IMR-90 (cell line): ENCODE data around the gene TNNC2. TPM values are rescaled to one million over a fixed set of nuclear protein-coding genes. Genes with fewer than 3 reads are reported as not detected.

Experiments
- ATAC-seq: fragments of 200-7000 bp; cut with Tn5 transposase; 2 replicates; pipeline ENCODE4 v1.9.1; 2020; ENCODE audit warnings: low read depth, mild to moderate bottlenecking, moderate library complexity
- BruUV-seq: library from RNA; stranded (reverse); fragments of 400-500 nt; replicated peaks from 2 replicates; lab custom pipeline; 2021; lab: Mats Ljungman, UMichigan
- CTCF ChIA-PET: fragments of 300-600 bp; formaldehyde crosslinking; extraction: SDS; loops from one replicate; lab custom pipeline; 2021; ENCODE audit warnings: antibody characterized with exemption; lab: Yijun Ruan, JAX
- POLR2A ChIA-PET: fragments of 300-600 bp; sonication (Branson Sonifier 250); formaldehyde crosslinking; loops from one replicate; lab custom pipeline; 2022; ENCODE audit warnings: antibody characterized with exemption; ENCODE audit not compliant: unreplicated experiment; lab: Charles Lee
- DNase-seq: peaks from one replicate; pipeline ENCODE4 v3.0.0; 2013
- H2AFZ ChIP-seq: replicated peaks from 2 replicates; pipeline ENCODE3; 2013; ENCODE audit warnings: low read length, mild to moderate bottlenecking; ENCODE audit not compliant: poor library complexity
- H2AK5ac ChIP-seq: 2 replicates; pipeline ENCODE4 v1.6.1; 2013; ENCODE audit warnings: low read depth, low read length, inconsistent platforms
- H2AK9ac ChIP-seq: replicated peaks from 2 replicates; pipeline ENCODE3; 2013; ENCODE audit warnings: mild to moderate bottlenecking, low read depth, low read length, moderate library complexity; ENCODE audit not compliant: poor library complexity
- H2BK120ac ChIP-seq: 2 replicates; pipeline ENCODE4 v1.6.1; 2013; ENCODE audit warnings: low read depth, low read length, inconsistent platforms
- H2BK15ac ChIP-seq: 3 replicates; pipeline ENCODE4 v1.6.1; 2013; ENCODE audit warnings: low read depth, low read length, inconsistent platforms
- H2BK20ac ChIP-seq: 2 replicates; pipeline ENCODE4 v1.6.1; 2013; ENCODE audit warnings: low read depth, mild to moderate bottlenecking, inconsistent platforms, low read length, moderate library complexity
- H2BK5ac ChIP-seq: 2 replicates; pipeline ENCODE4 v1.6.1; 2013; ENCODE audit warnings: mild to moderate bottlenecking, low read depth, low read length, inconsistent platforms; ENCODE audit not compliant: poor library complexity, severe bottlenecking
- H3K14ac ChIP-seq: replicated peaks from 2 replicates; pipeline ENCODE4 v1.6.1; 2013; ENCODE audit warnings: low read depth, low read length, inconsistent platforms
- H3K18ac ChIP-seq: 2 replicates; pipeline ENCODE4 v1.6.1; 2013; ENCODE audit warnings: low read depth, low read length, control low read depth
- H3K23ac ChIP-seq: 2 replicates; pipeline ENCODE4 v1.6.1; 2013; ENCODE audit warnings: low read depth, low read length, inconsistent platforms
- H3K27ac ChIP-seq: 2 replicates; pipeline ENCODE4 v1.5.1; 2013; ENCODE audit warnings: mild to moderate bottlenecking, control low read depth, low read length; ENCODE audit not compliant: insufficient read depth
- H3K27me3 ChIP-seq: 2 replicates; pipeline ENCODE4 v1.6.1; 2013; ENCODE audit warnings: low read length; ENCODE audit not compliant: control insufficient read depth, insufficient read depth
- H3K36me3 ChIP-seq: 2 replicates; pipeline ENCODE4 v1.6.1; 2013; ENCODE audit warnings: low read length, mixed read lengths; ENCODE audit not compliant: control insufficient read depth, insufficient read depth
- H3K4ac ChIP-seq: 2 replicates; pipeline ENCODE4 v1.6.1; 2013; ENCODE audit warnings: low read depth, low read length, inconsistent platforms
- H3K4me1 ChIP-seq: 2 replicates; pipeline ENCODE4 v1.6.1; 2013; ENCODE audit warnings: low read length, mixed read lengths; ENCODE audit not compliant: control insufficient read depth, insufficient read depth
- H3K4me2 ChIP-seq: 2 replicates; pipeline ENCODE4 v1.6.1; 2013; ENCODE audit warnings: low read depth, mild to moderate bottlenecking, control low read depth, low read length, moderate library complexity
- H3K4me3 ChIP-seq: 2 replicates; pipeline ENCODE4 v1.5.1; 2013; ENCODE audit warnings: low read depth, mild to moderate bottlenecking, control low read depth, low read length, moderate library complexity; ENCODE audit not compliant: insufficient read depth
- H3K56ac ChIP-seq: 2 replicates; pipeline ENCODE4 v1.6.1; 2013; ENCODE audit warnings: low read length, inconsistent platforms; ENCODE audit not compliant: insufficient read depth; ENCODE audit errors: extremely low read depth
- H3K79me1 ChIP-seq, 2 experiments: 2 replicates each; pipeline ENCODE4 v1.6.1; 2013; ENCODE audit warnings: low read length in 2 of 2, inconsistent platforms in 1 of 2, low read depth in 1 of 2
- H3K9ac ChIP-seq: 2 replicates; pipeline ENCODE4 v1.6.1; 2013; ENCODE audit warnings: low read depth, low read length, control low read depth
- H3K9me1 ChIP-seq: 2 replicates; pipeline ENCODE4 v1.6.1; 2013; ENCODE audit warnings: low read length, inconsistent platforms; ENCODE audit not compliant: insufficient read depth
- H3K9me3 ChIP-seq: 2 replicates; pipeline ENCODE4 v1.6.1; 2013; ENCODE audit warnings: low read length; ENCODE audit not compliant: control insufficient read depth, insufficient read depth
- H4K20me1 ChIP-seq: 2 replicates; pipeline ENCODE4 v1.6.1; 2013; ENCODE audit warnings: low read length, inconsistent platforms; ENCODE audit not compliant: insufficient read depth
- H4K5ac ChIP-seq: 2 replicates; pipeline ENCODE4 v1.6.1; 2013; ENCODE audit warnings: mild to moderate bottlenecking, low read depth, low read length, control low read depth
- H4K8ac ChIP-seq, 2 experiments: 2 replicates each; pipeline ENCODE4 v1.6.1; 2013; ENCODE audit warnings: low read depth in 2 of 2, low read length in 2 of 2, control low read depth in 1 of 2, inconsistent platforms in 1 of 2
- H4K91ac ChIP-seq: 2 replicates; pipeline ENCODE4 v1.6.1; 2013; ENCODE audit warnings: low read depth, low read length, inconsistent platforms; ENCODE audit not compliant: insufficient read depth
- BHLHE40 ChIP-seq: fragments of 150-350 bp; IDR thresholded peaks from 2 replicates; pipeline ENCODE4 v1.6.1; 2016; ENCODE audit warnings: mild to moderate bottlenecking, low read depth, low read length
- CEBPB ChIP-seq: IDR thresholded peaks from 2 replicates; pipeline ENCODE4 v1.6.1; 2012; ENCODE audit warnings: low read depth, low read length, improper control_type of control experiment
- CHD1 ChIP-seq: IDR thresholded peaks from 2 replicates; pipeline ENCODE4 v1.6.1; 2012; ENCODE audit warnings: low read depth, low read length, improper control_type of control experiment
- FOS ChIP-seq: fragments of 150-350 bp; IDR thresholded peaks from 2 replicates; pipeline ENCODE4 v1.6.1; 2016; ENCODE audit warnings: low read depth, low read length
- MXI1 ChIP-seq: IDR thresholded peaks from 2 replicates; pipeline ENCODE4 v1.6.1; 2012; ENCODE audit warnings: low read depth, mild to moderate bottlenecking, low read length, moderate library complexity, borderline replicate concordance
- NFE2L2 ChIP-seq: fragments of 150-350 bp; IDR thresholded peaks from 2 replicates; pipeline ENCODE4 v1.6.1; 2016; ENCODE audit warnings: low read depth, mild to moderate bottlenecking, low read length
- POLR2A ChIP-seq: IDR thresholded peaks from 2 replicates; pipeline ENCODE4 v1.6.1; 2012; ENCODE audit warnings: mild to moderate bottlenecking, low read depth, low read length
- RAD21 ChIP-seq: IDR thresholded peaks from 2 replicates; pipeline ENCODE4 v1.6.1; 2012; ENCODE audit warnings: low read length, improper control_type of control experiment
- RCOR1 ChIP-seq: IDR thresholded peaks from 2 replicates; pipeline ENCODE4 v1.6.1; 2012; ENCODE audit warnings: mild to moderate bottlenecking, low read length, improper control_type of control experiment; ENCODE audit not compliant: insufficient replicate concordance
- RFX5 ChIP-seq: IDR thresholded peaks from 2 replicates; pipeline ENCODE4 v1.8.0; 2012; ENCODE audit warnings: low read depth, mild to moderate bottlenecking, low read length, moderate library complexity
- WGBS, 2 experiments: methylation state at CpG; one replicate each; pipeline versions ENCODE4 v1.1.5 to v1.1.7; 2013; ENCODE audit warnings: missing lambda C conversion rate in 2 of 2; ENCODE audit not compliant: insufficient read length in 1 of 2; ENCODE audit errors: extremely low coverage in 2 of 2; 5-methylcytosine and 5-hydroxymethylcytosine counted together
- dilution Hi-C: fragments of 300-500 bp; cut with HindIII; formaldehyde crosslinking; loops from one replicate; pipeline ENCODE4 v1.14.3; 2018; ENCODE audit warnings: low sequenced_read_pairs; ENCODE audit not compliant: unreplicated experiment
- in situ Hi-C: fragments of 300-500 bp; cut with MboI; formaldehyde crosslinking; loops from 3 replicates; pipeline ENCODE4 v1.14.3; 2019; ENCODE audit warnings: low sequenced_read_pairs, inconsistent platforms, mixed read lengths
- intact Hi-C: fragments of 100-400 bp; cut with micrococcal nuclease; formaldehyde crosslinking; loops from 2 replicates; pipeline ENCODE4 v1.10.0; 2022
- polyA plus RNA-seq, 3 experiments: library from polyadenylated mRNA; depleted of rRNA; stranded (reverse); fragments of >200 nt; gene quantifications; 2 replicates each; pipeline ENCODE4 v1.2.3, GENCODE V29; 2012; ENCODE audit warnings: low replicate concordance in 1 of 3
- total RNA-seq: library from RNA; depleted of rRNA; stranded (reverse); fragments of >200 nt; gene quantifications from 2 replicates; pipeline ENCODE4 v1.2.3, GENCODE V29; 2012
- TF ChIP-seq, protein P1 (sequence below): fragments of 150-350 bp; IDR thresholded peaks from 2 replicates; pipeline ENCODE4 v1.6.1; 2017; ENCODE audit warnings: mild to moderate bottlenecking, antibody characterized with exemption, low read length, low read depth
- TF ChIP-seq, protein P2 (sequence below): fragments of 150-350 bp; IDR thresholded peaks from 2 replicates; pipeline ENCODE4 v1.6.1; 2016; ENCODE audit warnings: low read depth, mild to moderate bottlenecking, low read length, moderate library complexity, borderline replicate concordance
- TF ChIP-seq, protein P3 (sequence below): conservative IDR thresholded peaks from 2 replicates; pipeline ENCODE4 v1.5.1; 2012; ENCODE audit warnings: mild to moderate bottlenecking, low read depth, low read length, improper control_type of control experiment

The TNNC2 gene
- total and polyA plus RNA-seq, 2 of the 4 experiments (the other 2 are of a cell fraction) = 0.46 TPM; not detected in 1

DNA sequence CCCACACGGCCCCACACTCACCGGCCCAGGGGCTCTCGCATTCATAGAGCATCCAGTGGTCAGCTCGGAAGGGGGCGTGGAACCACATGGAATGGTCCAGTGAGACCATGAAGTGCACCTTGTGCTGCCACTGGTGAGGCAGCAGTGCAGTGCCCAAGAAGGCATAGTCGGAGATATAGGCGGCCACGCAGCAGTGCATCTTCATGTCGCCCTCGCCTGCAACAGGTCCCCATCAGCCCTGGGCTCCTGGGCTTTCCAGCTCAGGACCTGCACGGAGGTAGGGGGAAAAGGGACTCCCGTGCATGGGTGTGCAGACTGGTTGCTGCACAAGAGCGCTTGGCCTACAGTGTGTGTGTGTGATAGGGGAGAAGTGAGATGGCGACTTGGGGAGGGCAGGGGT is 16.4 kb upstream of the TNNC2 start:
- dilution Hi-C loops = no loop called here
- no peak overlapping the region for H2BK120ac ChIP-seq
- H2AFZ ChIP-seq = peak overlapping the region; percentile 43
- CTCF ChIA-PET = no interaction called here
- no peak overlapping the region for H4K5ac ChIP-seq
- H2AK5ac ChIP-seq = no peak overlapping the region
- H3K56ac ChIP-seq = no peak overlapping the region
- peaks cover 63% of the 10 kb centered on the region for H3K36me3 ChIP-seq
- in situ Hi-C loops = no loop called here
- H2BK5ac ChIP-seq = no peak overlapping the region
- TF ChIP-seq NFE2L2 = no peak
- no peak for TF ChIP-seq MXI1
- TF ChIP-seq CHD1 = no peak
- TF ChIP-seq POLR2A = no peak
- TF ChIP-seq, protein P1, sequence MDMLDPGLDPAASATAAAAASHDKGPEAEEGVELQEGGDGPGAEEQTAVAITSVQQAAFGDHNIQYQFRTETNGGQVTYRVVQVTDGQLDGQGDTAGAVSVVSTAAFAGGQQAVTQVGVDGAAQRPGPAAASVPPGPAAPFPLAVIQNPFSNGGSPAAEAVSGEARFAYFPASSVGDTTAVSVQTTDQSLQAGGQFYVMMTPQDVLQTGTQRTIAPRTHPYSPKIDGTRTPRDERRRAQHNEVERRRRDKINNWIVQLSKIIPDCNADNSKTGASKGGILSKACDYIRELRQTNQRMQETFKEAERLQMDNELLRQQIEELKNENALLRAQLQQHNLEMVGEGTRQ = no peak
- TF ChIP-seq RAD21 = no peak
- no peak for TF ChIP-seq FOS
- TF ChIP-seq BHLHE40 = no peak
- no peak for TF ChIP-seq RFX5
- no peak for TF ChIP-seq CEBPB
- TF ChIP-seq RCOR1 = no peak
- TF ChIP-seq, protein P2, sequence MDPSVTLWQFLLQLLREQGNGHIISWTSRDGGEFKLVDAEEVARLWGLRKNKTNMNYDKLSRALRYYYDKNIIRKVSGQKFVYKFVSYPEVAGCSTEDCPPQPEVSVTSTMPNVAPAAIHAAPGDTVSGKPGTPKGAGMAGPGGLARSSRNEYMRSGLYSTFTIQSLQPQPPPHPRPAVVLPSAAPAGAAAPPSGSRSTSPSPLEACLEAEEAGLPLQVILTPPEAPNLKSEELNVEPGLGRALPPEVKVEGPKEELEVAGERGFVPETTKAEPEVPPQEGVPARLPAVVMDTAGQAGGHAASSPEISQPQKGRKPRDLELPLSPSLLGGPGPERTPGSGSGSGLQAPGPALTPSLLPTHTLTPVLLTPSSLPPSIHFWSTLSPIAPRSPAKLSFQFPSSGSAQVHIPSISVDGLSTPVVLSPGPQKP = no peak
- TF ChIP-seq, protein P3, sequence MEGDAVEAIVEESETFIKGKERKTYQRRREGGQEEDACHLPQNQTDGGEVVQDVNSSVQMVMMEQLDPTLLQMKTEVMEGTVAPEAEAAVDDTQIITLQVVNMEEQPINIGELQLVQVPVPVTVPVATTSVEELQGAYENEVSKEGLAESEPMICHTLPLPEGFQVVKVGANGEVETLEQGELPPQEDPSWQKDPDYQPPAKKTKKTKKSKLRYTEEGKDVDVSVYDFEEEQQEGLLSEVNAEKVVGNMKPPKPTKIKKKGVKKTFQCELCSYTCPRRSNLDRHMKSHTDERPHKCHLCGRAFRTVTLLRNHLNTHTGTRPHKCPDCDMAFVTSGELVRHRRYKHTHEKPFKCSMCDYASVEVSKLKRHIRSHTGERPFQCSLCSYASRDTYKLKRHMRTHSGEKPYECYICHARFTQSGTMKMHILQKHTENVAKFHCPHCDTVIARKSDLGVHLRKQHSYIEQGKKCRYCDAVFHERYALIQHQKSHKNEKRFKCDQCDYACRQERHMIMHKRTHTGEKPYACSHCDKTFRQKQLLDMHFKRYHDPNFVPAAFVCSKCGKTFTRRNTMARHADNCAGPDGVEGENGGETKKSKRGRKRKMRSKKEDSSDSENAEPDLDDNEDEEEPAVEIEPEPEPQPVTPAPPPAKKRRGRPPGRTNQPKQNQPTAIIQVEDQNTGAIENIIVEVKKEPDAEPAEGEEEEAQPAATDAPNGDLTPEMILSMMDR = no peak
- peaks cover 11 to 27% of the 10 kb centered on the region in 2 experiments; a peak in 2 of 4 replicates for H3K79me1 ChIP-seq
- no peaks in the 10 kb centered on the region for H3K27me3 ChIP-seq
- no peak overlapping the region for H2AK9ac ChIP-seq
- peaks cover 5% of the 10 kb centered on the region for H4K20me1 ChIP-seq
- no peak overlapping the region for H3K4me2 ChIP-seq
- no peak overlapping the region for H3K4me3 ChIP-seq
- H3K23ac ChIP-seq = no peak overlapping the region
- no peak overlapping the region for H3K18ac ChIP-seq
- intact Hi-C loops = no loop called here
- H3K9me3 ChIP-seq = no peaks in the 10 kb centered on the region
- DNase-seq (no peak), ATAC-seq (no peak)
- H3K4ac ChIP-seq = no peak overlapping the region
- H4K8ac ChIP-seq = no peak overlapping the region
- H2BK15ac ChIP-seq = no peak overlapping the region
- H2BK20ac ChIP-seq = no peak overlapping the region
- H3K27ac ChIP-seq = no peak overlapping the region
- no TSS peak for BruUV-seq
- POLR2A ChIA-PET = no interaction called here
- H3K9ac ChIP-seq = no peak overlapping the region
- WGBS, 2 experiments = 95% methylated on average over 6 of the region's 14 CpGs; no CpG with 5 or more reads in 1 of the 2 experiments
- no peaks in the 10 kb centered on the region for H3K4me1 ChIP-seq
- H3K9me1 ChIP-seq = peaks cover 14% of the 10 kb centered on the region
- H3K14ac ChIP-seq = no peak overlapping the region
- no peak overlapping the region for H4K91ac ChIP-seq
